Skeletal muscle cell (primary cell): ENCODE measurements around the gene TRIO.
"Not testable (repeated sequence)": the region's sequence is repeated elsewhere in the genome, so short reads cannot be mapped to it uniquely, and the experiment has no call there.

Experiments used
- DNase-seq: peaks from one replicate; pipeline ENCODE4 v3.0.0-alpha.2; 2010; ENCODE audit warnings: low read depth
- H3K4me3 ChIP-seq: 2 replicates; pipeline ENCODE4 v1.5.1; 2011; ENCODE audit warnings: low read depth, mild to moderate bottlenecking, control low read depth, low read length, moderate library complexity

Gene TRIO

GRCh38 chr5:14513266-14513665 is 370.1 kb downstream of the TRIO start:
- DNase-seq: no peak
- H3K4me3 ChIP-seq: no peak overlapping the region

DNA sequence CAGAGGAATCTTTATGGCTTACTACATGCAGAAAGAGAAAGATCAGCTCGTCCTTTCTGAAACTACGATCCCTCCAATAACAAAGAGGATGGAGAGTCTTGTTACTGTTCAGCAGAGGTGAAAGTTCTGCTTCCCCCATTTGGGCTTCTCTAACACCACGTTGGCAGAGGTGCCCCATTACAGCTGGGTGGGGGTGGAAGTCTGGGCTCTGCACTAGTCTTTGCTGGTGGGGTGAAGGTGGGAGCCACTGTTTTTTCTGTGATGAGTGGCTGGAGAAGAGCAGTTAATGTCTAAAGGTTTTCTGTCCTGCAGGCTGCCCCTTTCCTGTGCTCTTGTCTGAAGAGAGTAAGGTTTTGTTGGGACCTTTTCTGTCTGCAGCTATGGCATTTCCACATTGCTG is 373.8 kb downstream of the TRIO start:
- no peak overlapping the region for H3K4me3 ChIP-seq
- DNase-seq: no peak

DNA sequence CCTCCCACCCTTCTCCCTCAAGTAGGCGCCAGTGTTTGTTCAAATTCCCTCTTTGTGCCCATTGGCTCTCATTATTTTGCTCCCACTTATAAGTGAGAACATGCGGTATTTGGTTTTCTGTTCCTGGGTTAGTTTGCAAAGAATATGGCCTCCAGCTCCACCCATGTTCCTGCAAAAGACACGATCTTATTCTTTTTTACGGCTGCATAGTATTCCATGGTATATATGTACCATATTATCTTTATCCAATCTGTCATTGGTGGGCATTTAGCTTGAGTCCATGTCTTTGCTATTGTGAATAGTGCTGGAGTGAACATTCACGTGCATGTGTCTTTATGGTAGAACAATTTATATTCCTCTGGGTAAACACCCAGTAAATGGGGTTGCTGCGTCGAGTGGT is 375.5 kb downstream of the TRIO start:
- no peak overlapping the region for H3K4me3 ChIP-seq
- DNase-seq: no peak

DNA sequence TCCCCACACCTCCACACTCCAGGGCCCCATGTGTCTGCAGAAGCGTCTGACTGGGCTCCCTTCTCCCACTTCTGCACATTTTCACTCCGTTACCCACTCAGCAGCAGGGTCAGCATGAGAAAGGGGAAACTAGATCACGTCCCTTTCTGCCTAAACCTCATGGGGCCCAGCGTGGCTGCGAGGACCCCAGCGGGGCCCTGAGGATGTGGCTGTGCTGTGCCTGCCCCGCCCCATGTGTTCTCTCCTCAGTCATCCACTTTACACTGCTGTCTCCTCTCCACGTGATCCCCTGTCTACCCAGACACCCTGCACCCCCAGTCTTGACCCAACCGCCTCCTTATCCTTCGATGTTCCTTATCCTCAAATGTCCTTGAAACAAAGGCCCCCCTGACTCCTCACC is 378.6 kb downstream of the TRIO start:
- DNase-seq: no peak

GRCh38 chr5:14522721-14523120 is 379.6 kb downstream of the TRIO start:
- DNase-seq: no peak
- H3K4me3 ChIP-seq: no peak overlapping the region

More for the DNA sequence above, 378.6 kb downstream of the TRIO start:
- no peak overlapping the region for H3K4me3 ChIP-seq

- no peak overlapping the region for H3K4me3 ChIP-seq
- DNase-seq: no peak
Measured at GRCh38 chr5:14523243-14524034, 380.3 kb downstream of the TRIO start.

- DNase-seq: no peak
- H3K4me3 ChIP-seq: no peak overlapping the region
Measured at GRCh38 chr5:14525397-14525796, 382.3 kb downstream of the TRIO start.

GRCh38 chr5:14526493-14526892 is 383.4 kb downstream of the TRIO start:
- no peak for DNase-seq
- no peak overlapping the region for H3K4me3 ChIP-seq

GRCh38 chr5:14528115-14528514 is 385.0 kb downstream of the TRIO start:
- no peak overlapping the region for H3K4me3 ChIP-seq
- DNase-seq: no peak

DNA sequence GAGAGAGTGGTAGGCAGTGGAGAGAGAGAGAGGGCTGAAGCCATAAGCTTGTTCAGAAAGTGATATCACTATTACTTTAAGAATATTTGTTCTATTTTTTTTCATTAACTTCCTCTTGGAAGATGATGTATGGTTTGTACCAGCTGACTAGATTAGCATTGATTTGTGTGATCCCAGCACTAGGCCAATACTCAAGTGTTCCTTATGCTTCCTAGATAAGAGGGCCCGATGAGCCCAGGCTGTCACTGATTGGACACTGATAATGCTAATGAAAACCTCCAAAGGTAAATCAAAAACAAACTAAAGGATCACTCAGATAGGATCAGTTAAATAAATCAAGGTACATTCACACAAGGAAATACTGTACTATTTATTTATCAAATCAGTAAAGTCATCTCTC is 385.8 kb downstream of the TRIO start:
- no peak for DNase-seq

DNA sequence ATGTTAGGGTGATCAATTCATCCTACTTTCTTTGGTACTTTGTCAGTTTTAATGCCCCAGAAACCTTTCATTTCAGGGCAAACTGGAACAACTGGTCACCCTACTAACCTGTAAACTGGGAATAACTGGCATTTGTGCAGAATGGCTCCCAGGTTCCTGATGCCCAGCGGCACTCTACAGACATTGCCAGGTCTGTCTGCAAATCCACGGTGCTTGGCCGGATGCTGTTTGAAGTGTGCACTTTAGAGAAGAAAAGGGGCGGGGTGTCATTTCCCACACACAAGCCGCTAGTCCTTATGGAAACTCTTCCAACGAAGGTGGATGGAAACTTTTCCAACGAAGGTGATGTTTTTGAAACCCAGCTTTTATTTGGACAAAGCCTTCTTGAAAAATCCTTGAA is 388.5 kb downstream of the TRIO start:
- no peak for DNase-seq
- H3K4me3 ChIP-seq: no peak overlapping the region

More for the DNA sequence above, 385.8 kb downstream of the TRIO start:
- H3K4me3 ChIP-seq: no peak overlapping the region

- no peak for DNase-seq
- no peak overlapping the region for H3K4me3 ChIP-seq
Measured at GRCh38 chr5:14532180-14532579, 389.0 kb downstream of the TRIO start.

DNA sequence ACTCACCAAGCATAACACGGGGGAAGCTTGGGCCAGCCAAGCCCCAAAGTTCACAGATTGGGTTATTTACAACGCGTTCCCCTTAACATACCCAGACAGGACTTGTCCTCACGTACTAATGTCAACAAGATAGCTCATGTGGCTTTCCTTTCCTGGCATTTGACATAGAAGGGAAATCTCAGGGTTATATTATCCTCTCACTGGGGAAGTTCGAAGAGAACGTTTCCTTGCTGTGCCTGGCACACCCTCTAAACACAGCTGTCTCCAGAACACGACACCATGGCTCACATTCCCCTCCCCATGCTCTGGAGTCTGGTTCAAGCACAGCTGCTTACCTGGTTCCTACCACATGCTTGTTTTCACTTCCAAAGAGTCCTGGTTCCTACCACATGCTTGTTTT is 391.6 kb downstream of the TRIO start:
- H3K4me3 ChIP-seq: no peak overlapping the region
- no peak for DNase-seq

GRCh38 chr5:14545308-14545707 is 402.2 kb downstream of the TRIO start:
- no peak for DNase-seq
- no peak overlapping the region for H3K4me3 ChIP-seq

DNA sequence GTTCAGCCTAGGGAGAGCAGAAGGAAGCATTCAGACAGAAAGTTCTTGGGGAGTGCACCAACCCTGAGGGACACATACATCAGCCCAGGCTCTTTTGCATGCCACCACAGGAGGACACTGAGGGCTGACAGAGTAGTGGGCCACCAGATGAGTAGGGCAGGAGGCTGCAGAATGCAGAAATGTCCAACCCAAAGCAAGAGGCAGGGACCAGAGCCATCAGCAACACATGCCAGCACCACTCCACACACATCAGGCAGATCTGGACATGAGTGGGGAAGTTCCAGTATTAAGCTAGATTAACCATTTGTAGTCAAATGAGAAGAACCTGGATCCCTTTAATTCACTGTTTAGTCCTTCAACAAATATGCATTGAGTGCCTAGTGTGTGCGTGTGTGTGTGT is 402.7 kb downstream of the TRIO start:
- H3K4me3 ChIP-seq: no peak overlapping the region

DNA sequence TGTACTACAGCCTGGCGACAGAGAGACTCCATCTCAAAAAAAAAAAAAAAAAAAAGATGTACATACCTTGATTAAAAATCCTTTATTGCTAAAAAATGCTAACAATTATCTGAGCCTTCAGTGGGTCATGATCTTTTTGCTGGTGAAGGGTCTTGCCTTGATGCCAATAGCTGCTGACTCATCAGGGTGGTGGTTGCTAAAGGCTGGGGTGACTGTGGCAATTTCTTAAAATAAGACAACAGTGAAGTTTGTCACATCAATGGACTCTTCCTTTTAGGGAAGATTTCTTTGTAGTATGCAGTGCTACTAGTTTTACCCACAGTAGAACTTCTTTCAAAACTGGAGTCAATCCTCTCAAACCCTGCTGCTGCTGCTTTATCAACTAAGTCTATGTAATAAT is 404.5 kb downstream of the TRIO start:
- H3K4me3 ChIP-seq: no peak overlapping the region
- no peak for DNase-seq

More for the DNA sequence above, 402.7 kb downstream of the TRIO start:
- DNase-seq: no peak

- H3K4me3 ChIP-seq: no peak overlapping the region
- DNase-seq: no peak
Measured at GRCh38 chr5:14551211-14551610, 408.1 kb downstream of the TRIO start.

DNA sequence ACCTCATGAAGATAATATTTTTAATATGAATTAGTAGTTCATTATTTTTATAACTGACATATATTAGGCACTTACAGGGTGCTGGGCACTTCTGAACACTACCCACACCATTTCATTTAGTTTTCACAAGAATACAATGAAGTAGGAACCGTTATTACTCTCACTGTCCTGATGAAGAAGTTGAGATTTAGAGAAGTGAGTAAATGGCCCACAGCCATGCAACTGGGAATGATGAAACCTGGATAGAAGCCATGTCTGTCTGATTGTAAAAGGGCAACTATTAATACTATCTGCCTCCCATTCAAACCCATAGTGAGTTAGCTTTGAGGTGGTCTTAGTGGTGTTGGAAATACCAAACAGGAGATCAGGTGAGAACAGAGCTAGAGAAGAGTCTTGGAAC is 408.9 kb downstream of the TRIO start:
- DNase-seq: no peak
- no peak overlapping the region for H3K4me3 ChIP-seq

DNA sequence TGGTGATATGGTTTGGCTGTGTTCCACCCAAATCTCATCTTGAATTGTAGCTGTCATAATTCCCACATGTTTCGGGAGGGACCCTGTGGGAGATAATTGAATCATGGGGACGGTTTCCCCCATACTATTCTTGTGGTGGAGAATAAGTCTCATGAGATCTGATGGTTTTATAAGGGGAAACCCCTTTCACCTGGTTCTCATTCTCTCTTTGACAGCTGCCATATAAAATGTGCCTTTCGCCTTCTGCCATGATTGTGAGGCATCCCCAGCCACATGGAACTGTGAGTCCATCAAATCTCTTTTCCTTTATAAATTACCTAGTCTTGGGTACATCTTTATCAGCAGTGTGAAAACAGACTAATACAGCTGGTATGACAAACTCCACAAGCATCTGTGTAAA is 411.1 kb downstream of the TRIO start:
- DNase-seq, H3K4me3 ChIP-seq: not testable (repeated sequence)

DNA sequence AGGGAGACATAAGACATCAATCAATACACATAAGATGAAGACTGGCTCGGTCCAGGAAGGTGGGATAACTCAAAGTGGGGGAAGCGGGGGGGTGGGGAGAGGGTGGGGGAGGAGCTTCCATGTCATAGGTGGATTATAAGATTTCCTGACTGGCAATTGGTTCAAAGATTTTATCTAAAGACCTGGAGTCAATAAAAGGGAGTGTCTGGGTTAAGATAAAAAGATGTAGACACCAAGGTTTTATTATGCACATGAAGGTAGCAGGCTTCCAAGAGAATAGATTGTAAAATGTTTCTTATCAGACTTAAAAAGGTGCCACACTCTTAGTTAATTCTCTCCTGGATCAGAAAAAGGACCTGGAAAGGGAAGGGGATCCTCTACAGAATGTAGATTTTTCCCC is 412.9 kb downstream of the TRIO start:
- no peak overlapping the region for H3K4me3 ChIP-seq
- no peak for DNase-seq

DNA sequence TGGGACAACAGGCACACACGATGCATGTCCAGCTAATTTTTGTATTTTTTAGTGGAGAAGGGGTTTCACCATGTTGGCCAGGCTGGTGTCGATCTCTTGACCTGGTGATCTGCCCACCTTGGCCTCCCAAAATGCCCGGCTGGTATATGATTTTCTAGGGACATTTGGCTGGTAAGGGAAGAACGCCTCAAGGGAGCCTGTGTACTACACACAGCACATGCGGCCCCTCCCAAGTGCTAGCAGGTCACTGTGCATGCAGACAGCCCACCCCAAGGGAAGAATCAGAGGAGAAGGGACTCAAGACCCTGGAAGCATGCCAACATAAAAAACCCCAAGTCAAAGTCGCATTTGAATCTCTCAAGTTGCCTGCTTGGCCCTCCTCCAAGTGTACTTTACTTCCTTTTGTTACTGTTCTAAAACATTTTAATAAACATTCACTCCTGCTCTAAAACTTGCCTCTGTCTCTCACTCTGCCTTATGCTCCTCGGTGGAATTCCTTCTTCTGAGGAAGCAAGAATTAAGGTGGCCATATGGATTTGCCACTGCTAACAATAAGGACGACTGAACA is 414.1 kb downstream of the TRIO start:
- DNase-seq: no peak
- H3K4me3 ChIP-seq: no peak overlapping the region
